ENCODE results near the gene EPHA1. TPM values are rescaled to one million over a fixed set of nuclear protein-coding genes. Genes with fewer than 3 reads are reported as not detected.

Gene EPHA1
- polyA plus RNA-seq, 1 of the 3 experiments (the other 2 are of a cell fraction): 0.49 TPM

- TF ChIP-seq EZH2phosphoT487 (IDR thresholded peaks at IDR 0.05; ENCODE audit: borderline replicate concordance, low read depth) (no peak), TEAD4 (IDR thresholded peaks at IDR 0.05; ENCODE audit: borderline replicate concordance, insufficient read depth) (no peak)
- TF ChIP-seq, protein P1, sequence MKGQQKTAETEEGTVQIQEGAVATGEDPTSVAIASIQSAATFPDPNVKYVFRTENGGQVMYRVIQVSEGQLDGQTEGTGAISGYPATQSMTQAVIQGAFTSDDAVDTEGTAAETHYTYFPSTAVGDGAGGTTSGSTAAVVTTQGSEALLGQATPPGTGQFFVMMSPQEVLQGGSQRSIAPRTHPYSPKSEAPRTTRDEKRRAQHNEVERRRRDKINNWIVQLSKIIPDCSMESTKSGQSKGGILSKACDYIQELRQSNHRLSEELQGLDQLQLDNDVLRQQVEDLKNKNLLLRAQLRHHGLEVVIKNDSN (IDR thresholded peaks at IDR 0.05; ENCODE audit: borderline replicate concordance, low read depth): no peak
These were observed 65.1 kb downstream of the EPHA1 start (continued) for GRCh38 chr7:143343596-143343995.

GRCh38 chr7:143341842-143342241 is 66.8 kb downstream of the EPHA1 start:
- Histone ChIP-seq H3K4me1 (ENCODE audit: control insufficient read depth in 1 of 2, insufficient read depth in 2 of 2, low read depth in 1 of 2, low read length in 1 of 2) (no peaks in the 10 kb centered on the region; a peak in 1 of 4 replicates), H3K27me3 (ENCODE audit: insufficient read depth) (no peaks in the 10 kb centered on the region; the same call in 1 of the 2 replicates), H3F3A (replicated peaks; ENCODE audit: insufficient read depth) (no peaks in the 10 kb centered on the region), H4K20me1 (ENCODE audit: insufficient read depth) (no peaks in the 10 kb centered on the region), H3K9ac (no peak overlapping the region), H3K79me2 (ENCODE audit: insufficient read depth) (no peaks in the 10 kb centered on the region), H3K9me2 (no peaks in the 10 kb centered on the region), H3K4me3 (ENCODE audit: low read depth in 2 of 2, low read length in 1 of 2) (no peak overlapping the region), H3K27ac (ENCODE audit: low read depth in 2 of 2, low read length in 1 of 2) (no peak overlapping the region), H3K4me2 (no peak overlapping the region), H3K9me3 (no peaks in the 10 kb centered on the region), H3K36me3 (replicated peaks in 1 of 2; ENCODE audit: control insufficient read depth in 1 of 2, insufficient read depth in 2 of 2, low read length in 1 of 2) (no peaks in the 10 kb centered on the region), H2AFZ (ENCODE audit: low read depth) (no peak overlapping the region)
- TF ChIP-seq CHD2 (IDR thresholded peaks at IDR 0.05; ENCODE audit: low read length, partially characterized antibody) (no peak), FOXM1 (IDR thresholded peaks at IDR 0.05; ENCODE audit: low read depth) (no peak), GATA2 (CRISPR knock-in tag; IDR thresholded peaks at IDR 0.05) (no peak), MEF2A (IDR thresholded peaks at IDR 0.05; ENCODE audit: borderline replicate concordance, low read depth) (no peak), RCOR1 (IDR thresholded peaks at IDR 0.05; ENCODE audit: low read length) (no peak), TEAD4 (IDR thresholded peaks at IDR 0.05; ENCODE audit: borderline replicate concordance, insufficient read depth) (no peak), MXI1 (IDR thresholded peaks at IDR 0.05; ENCODE audit: low read depth, low read length) (no peak)
- TF ChIP-seq, protein P2, sequence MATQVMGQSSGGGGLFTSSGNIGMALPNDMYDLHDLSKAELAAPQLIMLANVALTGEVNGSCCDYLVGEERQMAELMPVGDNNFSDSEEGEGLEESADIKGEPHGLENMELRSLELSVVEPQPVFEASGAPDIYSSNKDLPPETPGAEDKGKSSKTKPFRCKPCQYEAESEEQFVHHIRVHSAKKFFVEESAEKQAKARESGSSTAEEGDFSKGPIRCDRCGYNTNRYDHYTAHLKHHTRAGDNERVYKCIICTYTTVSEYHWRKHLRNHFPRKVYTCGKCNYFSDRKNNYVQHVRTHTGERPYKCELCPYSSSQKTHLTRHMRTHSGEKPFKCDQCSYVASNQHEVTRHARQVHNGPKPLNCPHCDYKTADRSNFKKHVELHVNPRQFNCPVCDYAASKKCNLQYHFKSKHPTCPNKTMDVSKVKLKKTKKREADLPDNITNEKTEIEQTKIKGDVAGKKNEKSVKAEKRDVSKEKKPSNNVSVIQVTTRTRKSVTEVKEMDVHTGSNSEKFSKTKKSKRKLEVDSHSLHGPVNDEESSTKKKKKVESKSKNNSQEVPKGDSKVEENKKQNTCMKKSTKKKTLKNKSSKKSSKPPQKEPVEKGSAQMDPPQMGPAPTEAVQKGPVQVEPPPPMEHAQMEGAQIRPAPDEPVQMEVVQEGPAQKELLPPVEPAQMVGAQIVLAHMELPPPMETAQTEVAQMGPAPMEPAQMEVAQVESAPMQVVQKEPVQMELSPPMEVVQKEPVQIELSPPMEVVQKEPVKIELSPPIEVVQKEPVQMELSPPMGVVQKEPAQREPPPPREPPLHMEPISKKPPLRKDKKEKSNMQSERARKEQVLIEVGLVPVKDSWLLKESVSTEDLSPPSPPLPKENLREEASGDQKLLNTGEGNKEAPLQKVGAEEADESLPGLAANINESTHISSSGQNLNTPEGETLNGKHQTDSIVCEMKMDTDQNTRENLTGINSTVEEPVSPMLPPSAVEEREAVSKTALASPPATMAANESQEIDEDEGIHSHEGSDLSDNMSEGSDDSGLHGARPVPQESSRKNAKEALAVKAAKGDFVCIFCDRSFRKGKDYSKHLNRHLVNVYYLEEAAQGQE (IDR thresholded peaks at IDR 0.05; ENCODE audit: low read depth, low read length): no peak
- TF ChIP-seq, protein P3, sequence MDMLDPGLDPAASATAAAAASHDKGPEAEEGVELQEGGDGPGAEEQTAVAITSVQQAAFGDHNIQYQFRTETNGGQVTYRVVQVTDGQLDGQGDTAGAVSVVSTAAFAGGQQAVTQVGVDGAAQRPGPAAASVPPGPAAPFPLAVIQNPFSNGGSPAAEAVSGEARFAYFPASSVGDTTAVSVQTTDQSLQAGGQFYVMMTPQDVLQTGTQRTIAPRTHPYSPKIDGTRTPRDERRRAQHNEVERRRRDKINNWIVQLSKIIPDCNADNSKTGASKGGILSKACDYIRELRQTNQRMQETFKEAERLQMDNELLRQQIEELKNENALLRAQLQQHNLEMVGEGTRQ (IDR thresholded peaks at IDR 0.05; ENCODE audit: borderline replicate concordance, low read depth, low read length): no peak
- 73% methylated on average over 8 of the region's 8 CpGs for WGBS (ENCODE audit: low lambda C conversion rate)
- POLR2A ChIA-PET: no interaction called here
- CTCF ChIA-PET: interaction anchor here (0.9 kb wide), 2 partner anchors 42 to 101 kb away, joined by 4 to 5 read pairs; no protein-coding TSS in a partner anchor
- no peak for DNase-seq

Small RNA genes lying within 50 kb of the gene (small RNA-seq; reads per million reads assigned to genes)
- 0 to 6.0 (median 0.86) reads per million in 7 experiments for gene MIR6892

Other genes with a start within 250 kb of the EPHA1 start
- gene TAS2R39, start 225.4 kb downstream of the EPHA1 start, polyA plus RNA-seq (2012; rRNA removed): not detected in 2 replicates
- not detected in 2 replicates for gene TAS2R40, start 186.8 kb downstream of the EPHA1 start, polyA plus RNA-seq (2012; rRNA removed)
- 299 and 354 TPM in 2 replicates for gene GSTK1, start 145.4 kb downstream of the EPHA1 start, polyA plus RNA-seq (2012; rRNA removed)
- 0.05 and 0.19 TPM in 2 replicates for gene TMEM139, start 123.9 kb downstream of the EPHA1 start, polyA plus RNA-seq (2012; rRNA removed)
- gene CASP2, start 120.5 kb downstream of the EPHA1 start, polyA plus RNA-seq (2012; rRNA removed): 19.7 and 22.3 TPM in 2 replicates
- 0.10 and 0.12 TPM in 2 replicates for gene CLCN1, start 92.7 kb downstream of the EPHA1 start, polyA plus RNA-seq (2012; rRNA removed)
- gene FAM131B, start 46.1 kb downstream of the EPHA1 start, polyA plus RNA-seq (2012; rRNA removed): 43.6 and 50.1 TPM in 2 replicates
- 124 and 271 TPM in 2 replicates for gene ZYX, start 27.5 kb downstream of the EPHA1 start, polyA plus RNA-seq (2012; rRNA removed)
- 0.10 TPM in 1 of 2 replicates, not detected in the other for gene TAS2R60, start 34.6 kb upstream of the EPHA1 start, polyA plus RNA-seq (2012; rRNA removed)
- gene TAS2R41, start 69.0 kb upstream of the EPHA1 start, polyA plus RNA-seq (2012; rRNA removed): not detected in 2 replicates
- 0.07 TPM in 1 of 2 replicates, not detected in the other for gene CTAGE15, start 162.9 kb upstream of the EPHA1 start, polyA plus RNA-seq (2012; rRNA removed)
- gene TCAF2, start 212.1 kb upstream of the EPHA1 start, polyA plus RNA-seq (2012; rRNA removed): 19.5 and 23.3 TPM in 2 replicates